Mesenchymal stem cell (in vitro differentiated cells and primary cell): Measurements from ENCODE around the gene DNM1L.
"Not testable (repeated sequence)": the region's sequence is repeated elsewhere in the genome, so short reads cannot be mapped to it uniquely, and the experiment has no call there.

Source experiments
- DNase-seq: peaks from one replicate; pipeline ENCODE4 v3.0.0-alpha.2; 2013
- H2AFZ ChIP-seq: one replicate; pipeline ENCODE4 v1.6.1; 2013; ENCODE audit warnings: low read depth, mild to moderate bottlenecking, control low read depth, inconsistent platforms, low read length, moderate library complexity
- H2AK5ac ChIP-seq: 2 replicates; pipeline ENCODE4 v1.6.1; 2013; ENCODE audit warnings: low read length, moderate library complexity, mild to moderate bottlenecking, inconsistent platforms; ENCODE audit not compliant: severe bottlenecking
- H2BK120ac ChIP-seq: one replicate; pipeline ENCODE4 v1.6.1; 2013; ENCODE audit warnings: low read depth, mild to moderate bottlenecking, inconsistent platforms, low read length, moderate library complexity
- H2BK12ac ChIP-seq, 2 experiments: one replicate each; pipeline ENCODE4 v1.6.1; 2013; ENCODE audit warnings: inconsistent platforms in 2 of 2, low read length in 2 of 2, mild to moderate bottlenecking in 2 of 2, moderate library complexity in 2 of 2, control low read depth in 1 of 2
- H2BK15ac ChIP-seq: one replicate; pipeline ENCODE4 v1.6.1; 2013; ENCODE audit warnings: mild to moderate bottlenecking, low read depth, inconsistent platforms; ENCODE audit not compliant: poor library complexity, severe bottlenecking
- H2BK5ac ChIP-seq: 2 replicates; pipeline ENCODE4 v1.6.1; 2013; ENCODE audit warnings: low read depth, mild to moderate bottlenecking, low read length, control low read depth, inconsistent platforms; ENCODE audit not compliant: poor library complexity, severe bottlenecking
- H3K14ac ChIP-seq, 2 experiments: one replicate each; pipeline ENCODE4 v1.6.1; 2013; ENCODE audit warnings: inconsistent platforms in 2 of 2, low read length in 2 of 2, control low read depth in 1 of 2, mild to moderate bottlenecking in 1 of 2, moderate library complexity in 1 of 2
- H3K18ac ChIP-seq, 2 experiments: one replicate each; pipeline ENCODE4 v1.6.1; 2013; ENCODE audit warnings: inconsistent platforms in 2 of 2, low read length in 2 of 2, control low read depth in 1 of 2, low read depth in 1 of 2, mild to moderate bottlenecking in 1 of 2
- H3K23ac ChIP-seq, 2 experiments: one replicate each; pipeline ENCODE4 v1.6.1; 2013; ENCODE audit warnings: inconsistent platforms in 2 of 2, low read length in 2 of 2, mild to moderate bottlenecking in 2 of 2, moderate library complexity in 2 of 2, control low read depth in 1 of 2
- H3K27ac ChIP-seq: 2 replicates; pipeline ENCODE4 v1.5.1; 2013; ENCODE audit warnings: mild to moderate bottlenecking, moderate library complexity, low read length, control low read depth, inconsistent platforms; ENCODE audit not compliant: poor library complexity, severe bottlenecking
- H3K27me3 ChIP-seq, 2 experiments: 2 replicates each; pipeline versions ENCODE4 v1.6.1 to v1.7.0; 2013; ENCODE audit warnings: low read length in 2 of 2, mild to moderate bottlenecking in 2 of 2, moderate library complexity in 2 of 2, control low read depth in 1 of 2, inconsistent platforms in 1 of 2; ENCODE audit not compliant: control insufficient read depth in 1 of 2, insufficient read depth in 1 of 2
- H3K36me3 ChIP-seq, 2 experiments: 2 replicates each; pipeline versions ENCODE4 v1.6.1 to v1.7.0; 2013; ENCODE audit warnings: low read length in 2 of 2, control low read depth in 1 of 2, inconsistent platforms in 1 of 2, low read depth in 1 of 2, mild to moderate bottlenecking in 1 of 2; ENCODE audit not compliant: insufficient read depth in 2 of 2, control insufficient read depth in 1 of 2
- H3K4ac ChIP-seq, 2 experiments: one replicate each; pipeline ENCODE4 v1.6.1; 2013; ENCODE audit warnings: inconsistent platforms in 2 of 2, low read length in 2 of 2, mild to moderate bottlenecking in 2 of 2, moderate library complexity in 2 of 2, control low read depth in 1 of 2, low read depth in 1 of 2
- H3K4me1 ChIP-seq: 2 replicates; pipeline ENCODE4 v1.6.1; 2013; ENCODE audit warnings: low read depth, low read length, control low read depth; ENCODE audit not compliant: control insufficient read depth, insufficient read depth
- H3K4me2 ChIP-seq: 2 replicates; pipeline ENCODE4 v1.6.1; 2013; ENCODE audit warnings: low read length, mild to moderate bottlenecking, inconsistent platforms; ENCODE audit not compliant: poor library complexity, severe bottlenecking
- H3K4me3 ChIP-seq, 2 experiments: 2 replicates each; pipeline versions ENCODE4 v1.5.1 to v1.7.0; 2013; ENCODE audit warnings: low read length in 2 of 2, mild to moderate bottlenecking in 2 of 2, control low read depth in 1 of 2, low read depth in 1 of 2; ENCODE audit not compliant: insufficient read depth in 1 of 2
- H3K79me1 ChIP-seq: replicated peaks from 2 replicates; pipeline ENCODE4 v1.6.1; 2013; ENCODE audit warnings: mild to moderate bottlenecking, control low read depth, low read length, inconsistent platforms; ENCODE audit not compliant: poor library complexity, severe bottlenecking
- H3K9ac ChIP-seq: 2 replicates; pipeline ENCODE4 v1.7.0; 2013; ENCODE audit warnings: mild to moderate bottlenecking, low read length, moderate library complexity
- H3K9me3 ChIP-seq: 2 replicates; pipeline ENCODE4 v1.7.0; 2013; ENCODE audit warnings: mild to moderate bottlenecking, low read length; ENCODE audit not compliant: control insufficient read depth
- H4K8ac ChIP-seq: one replicate; pipeline ENCODE4 v1.6.1; 2013; ENCODE audit warnings: inconsistent platforms, mild to moderate bottlenecking, low read length, moderate library complexity
- H4K91ac ChIP-seq: one replicate; pipeline ENCODE4 v1.6.1; 2013; ENCODE audit warnings: mild to moderate bottlenecking, low read length, inconsistent platforms
- WGBS: methylation state at CpG from one replicate; pipeline ENCODE4 v1.1.7; 2013; ENCODE audit warnings: mixed read lengths; 5-methylcytosine and 5-hydroxymethylcytosine counted together

Gene DNM1L

DNA sequence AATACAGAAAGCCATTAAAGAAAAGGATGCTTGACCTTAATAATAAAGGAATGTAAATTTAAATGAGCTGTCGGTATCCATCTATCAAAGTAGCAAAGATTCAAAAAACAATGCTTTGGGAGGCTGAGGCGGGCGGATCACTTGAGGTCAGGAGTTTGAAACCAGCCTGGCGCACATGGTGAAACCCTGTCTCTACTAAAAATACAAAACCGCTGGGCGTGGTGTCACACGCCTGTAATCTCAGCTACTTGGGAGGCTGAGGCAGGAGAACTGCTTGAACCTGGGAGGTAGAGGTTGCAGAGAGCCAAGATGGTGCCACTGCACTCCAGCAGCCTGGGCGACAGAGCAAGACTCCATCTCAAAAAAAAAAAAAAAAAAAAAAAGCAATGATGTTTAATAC, 20.3 kb downstream of the DNM1L start:
- H3K18ac ChIP-seq, H3K23ac ChIP-seq, H3K14ac ChIP-seq, H2BK120ac ChIP-seq, H2BK15ac ChIP-seq, H3K4ac ChIP-seq, H4K8ac ChIP-seq, H4K91ac ChIP-seq, H3K9me3 ChIP-seq, H3K4me3 ChIP-seq, H3K27ac ChIP-seq, H3K9ac ChIP-seq, H3K4me1 ChIP-seq, H2BK12ac ChIP-seq, DNase-seq, H3K4me2 ChIP-seq, H2AK5ac ChIP-seq, H3K27me3 ChIP-seq, H2AFZ ChIP-seq, H2BK5ac ChIP-seq: not testable (repeated sequence)
- Histone ChIP-seq H3K36me3 (peaks cover 4 to 19% of the 10 kb centered on the region in 2 experiments), H3K79me1 (peaks cover 18% of the 10 kb centered on the region)
- WGBS = 100% methylated on average over 5 of the region's 8 CpGs

DNA sequence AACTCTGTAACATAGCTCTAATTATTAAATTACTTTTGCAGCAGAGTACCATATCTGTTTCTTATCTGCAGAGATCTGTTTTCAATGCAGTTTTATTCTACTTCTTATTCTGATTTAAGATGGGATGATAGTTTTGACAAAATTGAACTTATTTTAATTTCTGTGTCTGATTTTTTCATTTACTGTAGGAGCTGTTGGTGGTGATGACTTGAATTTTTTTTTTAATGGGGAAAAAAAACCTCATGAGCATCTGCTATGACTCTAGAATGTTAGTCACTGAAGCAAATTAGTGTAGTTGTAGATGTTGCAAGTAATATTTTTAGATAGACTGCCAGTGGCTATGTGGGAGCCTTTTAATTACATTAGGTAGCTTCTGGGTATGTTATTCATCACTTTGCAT, 23.4 kb downstream of the DNM1L start:
- H2BK120ac ChIP-seq = no peak overlapping the region
- no peak overlapping the region for H3K4me3 ChIP-seq
- H4K91ac ChIP-seq = no peak overlapping the region
- no peaks in the 10 kb centered on the region for H3K27me3 ChIP-seq
- H3K18ac ChIP-seq = no peak overlapping the region
- no peak overlapping the region for H2AFZ ChIP-seq
- H3K9ac ChIP-seq = no peak overlapping the region
- no peak overlapping the region for H2AK5ac ChIP-seq
- no peak overlapping the region for H3K4ac ChIP-seq
- H2BK12ac ChIP-seq = no peak overlapping the region
- no peak overlapping the region for H3K4me2 ChIP-seq
- no peak overlapping the region for H2BK15ac ChIP-seq
- no peak overlapping the region for H3K23ac ChIP-seq
- DNase-seq = peak; percentile 28
- H3K4me1 ChIP-seq = peaks cover 2% of the 10 kb centered on the region
- no peaks in the 10 kb centered on the region for H3K9me3 ChIP-seq
- H4K8ac ChIP-seq = no peak overlapping the region
- no peak overlapping the region for H3K14ac ChIP-seq
- H3K79me1 ChIP-seq = peaks cover 10% of the 10 kb centered on the region
- no peak overlapping the region for H2BK5ac ChIP-seq
- peaks cover 0 to 32% of the 10 kb centered on the region in 2 experiments for H3K36me3 ChIP-seq
- H3K27ac ChIP-seq = no peak overlapping the region

DNA sequence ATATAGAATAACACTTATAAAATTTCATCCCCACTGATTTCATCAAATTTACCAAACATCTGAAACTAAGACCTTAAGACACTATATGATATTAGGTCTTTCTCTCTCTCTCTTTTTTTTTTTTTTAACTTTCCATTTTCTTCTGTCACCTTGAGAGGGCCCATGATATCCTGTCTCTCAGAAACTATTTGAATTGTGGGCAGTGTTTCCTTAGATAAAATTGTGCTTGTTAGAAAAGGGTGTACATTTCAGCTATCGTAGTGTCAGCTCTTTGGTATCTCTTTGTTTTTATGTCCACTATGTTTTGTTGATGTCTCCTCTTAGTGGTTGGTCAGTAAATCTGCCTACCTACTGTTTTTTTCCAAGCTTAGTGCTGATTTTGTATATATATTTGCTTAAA, 23.8 kb downstream of the DNM1L start:
- Histone ChIP-seq H3K27me3 (no peaks in the 10 kb centered on the region), H3K4me1 (peaks cover 2% of the 10 kb centered on the region), H3K36me3 (peaks cover 0 to 34% of the 10 kb centered on the region in 2 experiments), H3K9ac (no peak overlapping the region), H3K23ac (no peak overlapping the region), H2BK15ac (no peak overlapping the region), H3K4me3 (no peak overlapping the region), H3K79me1 (peaks cover 12% of the 10 kb centered on the region), H4K8ac (no peak overlapping the region), H2BK5ac (no peak overlapping the region), H3K18ac (no peak overlapping the region), H3K27ac (no peak overlapping the region), H3K4me2 (no peak overlapping the region), H3K4ac (no peak overlapping the region), H3K14ac (no peak overlapping the region), H2BK12ac (no peak overlapping the region), H2AFZ (no peak overlapping the region), H2BK120ac (no peak overlapping the region), H3K9me3 (no peaks in the 10 kb centered on the region), H2AK5ac (no peak overlapping the region), H4K91ac (no peak overlapping the region)
- DNase-seq = peak; percentile 15
- WGBS = 20% methylated on average over 1 of the region's 1 CpG

DNA sequence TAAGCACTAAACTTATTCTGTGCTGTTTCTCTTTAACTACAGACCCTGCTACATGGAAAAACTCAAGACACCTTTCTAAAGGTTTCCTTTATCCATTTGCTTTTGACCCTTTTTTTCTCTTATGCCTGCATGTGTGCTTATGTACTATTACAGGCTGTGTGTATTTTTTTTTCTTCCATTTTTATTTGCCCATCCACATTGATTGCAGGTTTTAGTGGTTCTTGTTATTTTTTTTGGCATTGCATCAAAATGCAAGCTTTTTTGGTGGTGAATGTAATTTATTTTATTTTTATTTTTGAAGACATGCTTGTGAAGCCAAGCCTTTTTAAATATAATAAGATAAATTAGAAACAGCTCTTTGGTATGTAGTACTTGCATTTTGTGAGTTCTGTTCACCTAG, 26.7 kb downstream of the DNM1L start:
- Histone ChIP-seq H3K9ac (no peak overlapping the region), H3K4ac (no peak overlapping the region), H3K4me2 (no peak overlapping the region), H3K4me3 (no peak overlapping the region), H2BK12ac (no peak overlapping the region), H3K27me3 (no peaks in the 10 kb centered on the region), H4K91ac (no peak overlapping the region), H3K14ac (no peak overlapping the region), H3K27ac (no peak overlapping the region), H2BK120ac (no peak overlapping the region), H2BK15ac (no peak overlapping the region), H2BK5ac (no peak overlapping the region), H3K4me1 (no peaks in the 10 kb centered on the region), H3K9me3 (no peaks in the 10 kb centered on the region), H4K8ac (no peak overlapping the region), H3K79me1 (peaks cover 10% of the 10 kb centered on the region), H2AK5ac (no peak overlapping the region), H2AFZ (no peak overlapping the region), H3K23ac (no peak overlapping the region), H3K18ac (no peak overlapping the region), H3K36me3 (peaks cover 0 to 60% of the 10 kb centered on the region in 2 experiments)
- no peak for DNase-seq
